Osteoblast (primary cell): Measurements from ENCODE around the gene TTLL5. TPM values are rescaled to one million over a fixed set of nuclear protein-coding genes. Genes with fewer than 3 reads are reported as not detected.
"Not testable (repeated sequence)": the region's sequence is repeated elsewhere in the genome, so short reads cannot be mapped to it uniquely, and the experiment has no call there.

Experiments
- DNase-seq: peaks from one replicate; pipeline ENCODE4 v3.0.0; 2011; ENCODE audit warnings: low spot score, mixed read lengths; ENCODE audit not compliant: insufficient read length; ENCODE audit errors: missing footprints
- H2AFZ ChIP-seq: 2 replicates; pipeline ENCODE4 v1.6.0; 2011; ENCODE audit warnings: mild to moderate bottlenecking, low read length
- H3K27ac ChIP-seq: 2 replicates; pipeline ENCODE4 v1.5.1; 2011; ENCODE audit warnings: mild to moderate bottlenecking, low read depth, low read length, moderate library complexity
- H3K27me3 ChIP-seq: 2 replicates; pipeline ENCODE4 v1.6.0; 2012; ENCODE audit warnings: mild to moderate bottlenecking, control low read depth, inconsistent platforms, low read length, moderate library complexity; ENCODE audit not compliant: insufficient read depth
- H3K36me3 ChIP-seq: 2 replicates; pipeline ENCODE4 v1.5.1; 2011; ENCODE audit warnings: mild to moderate bottlenecking, low read length, control low read depth, moderate library complexity; ENCODE audit not compliant: insufficient read depth
- H3K4me1 ChIP-seq: 2 replicates; pipeline ENCODE4 v1.5.1; 2011; ENCODE audit warnings: mild to moderate bottlenecking, low read length, control low read depth, moderate library complexity; ENCODE audit not compliant: insufficient read depth
- H3K4me2 ChIP-seq: 2 replicates; pipeline ENCODE4 v1.6.0; 2011; ENCODE audit warnings: mild to moderate bottlenecking, low read length; ENCODE audit not compliant: insufficient read depth
- H3K4me3 ChIP-seq: fragments of 200-600 bp; sonication (generic); 3 replicates; pipeline ENCODE4 v1.5.1; 2012; ENCODE audit warnings: mild to moderate bottlenecking, low read length, inconsistent platforms; ENCODE audit not compliant: insufficient read depth
- H3K79me2 ChIP-seq: 2 replicates; pipeline ENCODE4 v1.6.0; 2012; ENCODE audit warnings: mild to moderate bottlenecking, low read length, control low read depth, inconsistent platforms; ENCODE audit not compliant: insufficient read depth
- H3K9me3 ChIP-seq: 2 replicates; pipeline ENCODE4 v1.5.1; 2011; ENCODE audit warnings: low read depth, low read length, control low read depth
- H4K20me1 ChIP-seq: 2 replicates; pipeline ENCODE4 v1.6.0; 2012; ENCODE audit warnings: mild to moderate bottlenecking, low read length, control low read depth; ENCODE audit not compliant: insufficient read depth
- total RNA-seq: library from RNA; depleted of rRNA; stranded (reverse); fragments of >200 nt; gene quantifications from 2 replicates; pipeline ENCODE4 v1.2.3, GENCODE V29; 2012
- TF ChIP-seq, protein P1 (sequence below): IDR thresholded peaks from 2 replicates; pipeline ENCODE4 v1.5.1; 2011; ENCODE audit warnings: mild to moderate bottlenecking, low read depth, low read length, moderate library complexity; ENCODE audit errors: extremely low read depth

Gene TTLL5
- total RNA-seq, 1 donor: 30.4 TPM

DNA sequence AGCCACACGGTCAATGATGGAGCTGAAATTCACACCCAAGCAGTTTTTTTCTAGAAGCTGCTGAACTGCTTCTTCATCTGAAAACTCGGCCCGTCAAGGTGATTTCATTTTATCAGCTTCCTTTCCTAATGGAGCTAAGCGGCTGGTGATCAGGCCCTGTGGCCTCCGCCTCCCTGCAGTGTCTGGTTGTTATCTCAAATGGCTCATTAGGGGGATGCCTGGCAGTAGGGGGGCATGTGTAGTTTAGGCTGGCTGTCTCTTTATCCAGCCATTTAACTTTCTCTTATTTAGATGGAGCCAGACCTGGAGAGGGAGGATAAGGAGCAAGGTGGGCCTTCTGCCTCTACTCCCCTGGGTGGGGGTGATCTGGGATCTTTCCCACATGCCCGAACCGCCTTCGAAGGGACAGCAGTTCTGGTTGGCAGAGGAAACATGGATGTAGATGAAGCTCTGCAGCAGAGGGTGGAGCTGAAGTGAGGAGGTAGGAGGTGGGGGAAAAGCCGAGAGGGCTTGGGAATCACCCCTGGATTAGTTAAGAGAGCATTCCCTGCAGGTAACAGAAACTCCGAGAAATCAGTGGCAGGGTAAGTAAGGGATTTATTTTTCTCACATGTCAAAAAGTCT is 256.4 kb downstream of the TTLL5 start:
- Histone ChIP-seq H3K79me2 (no peaks in the 10 kb centered on the region), H3K36me3 (no peaks in the 10 kb centered on the region), H3K27me3 (no peaks in the 10 kb centered on the region), H3K27ac (no peak overlapping the region), H3K4me1 (no peaks in the 10 kb centered on the region), H3K4me2 (no peak overlapping the region), H3K4me3 (no peak overlapping the region), H3K9me3 (no peaks in the 10 kb centered on the region), H2AFZ (no peak overlapping the region), H4K20me1 (no peaks in the 10 kb centered on the region)
- TF ChIP-seq, protein P1, sequence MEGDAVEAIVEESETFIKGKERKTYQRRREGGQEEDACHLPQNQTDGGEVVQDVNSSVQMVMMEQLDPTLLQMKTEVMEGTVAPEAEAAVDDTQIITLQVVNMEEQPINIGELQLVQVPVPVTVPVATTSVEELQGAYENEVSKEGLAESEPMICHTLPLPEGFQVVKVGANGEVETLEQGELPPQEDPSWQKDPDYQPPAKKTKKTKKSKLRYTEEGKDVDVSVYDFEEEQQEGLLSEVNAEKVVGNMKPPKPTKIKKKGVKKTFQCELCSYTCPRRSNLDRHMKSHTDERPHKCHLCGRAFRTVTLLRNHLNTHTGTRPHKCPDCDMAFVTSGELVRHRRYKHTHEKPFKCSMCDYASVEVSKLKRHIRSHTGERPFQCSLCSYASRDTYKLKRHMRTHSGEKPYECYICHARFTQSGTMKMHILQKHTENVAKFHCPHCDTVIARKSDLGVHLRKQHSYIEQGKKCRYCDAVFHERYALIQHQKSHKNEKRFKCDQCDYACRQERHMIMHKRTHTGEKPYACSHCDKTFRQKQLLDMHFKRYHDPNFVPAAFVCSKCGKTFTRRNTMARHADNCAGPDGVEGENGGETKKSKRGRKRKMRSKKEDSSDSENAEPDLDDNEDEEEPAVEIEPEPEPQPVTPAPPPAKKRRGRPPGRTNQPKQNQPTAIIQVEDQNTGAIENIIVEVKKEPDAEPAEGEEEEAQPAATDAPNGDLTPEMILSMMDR: no peak
- DNase-seq: no peak

DNA sequence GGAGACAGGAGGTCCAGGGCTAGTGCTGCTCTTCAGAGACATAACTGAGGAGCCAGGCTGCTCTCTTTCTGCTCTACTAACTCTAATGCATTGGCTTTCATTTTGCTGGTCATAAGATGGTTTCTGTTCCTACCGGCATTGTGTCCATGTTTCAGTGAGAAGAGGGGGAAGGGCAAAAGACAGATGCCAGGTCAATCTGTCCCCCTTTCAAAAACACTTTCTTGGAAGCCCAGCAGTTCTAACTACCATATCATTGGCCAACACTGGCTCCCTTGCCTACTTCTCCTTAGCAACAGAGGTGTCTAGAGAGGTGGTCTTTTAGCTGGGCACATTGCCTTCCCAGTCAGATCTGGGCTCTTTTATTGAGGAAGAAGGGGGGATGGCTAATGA is 256.9 kb downstream of the TTLL5 start:
- Histone ChIP-seq H3K4me1 (no peaks in the 10 kb centered on the region), H2AFZ (no peak overlapping the region), H4K20me1 (no peaks in the 10 kb centered on the region), H3K4me2 (no peak overlapping the region), H3K27ac (no peak overlapping the region), H3K36me3 (no peaks in the 10 kb centered on the region), H3K79me2 (no peaks in the 10 kb centered on the region), H3K27me3 (no peaks in the 10 kb centered on the region), H3K4me3 (no peak overlapping the region), H3K9me3 (no peaks in the 10 kb centered on the region)
- TF ChIP-seq, protein P1: no peak
- DNase-seq: no peak

DNA sequence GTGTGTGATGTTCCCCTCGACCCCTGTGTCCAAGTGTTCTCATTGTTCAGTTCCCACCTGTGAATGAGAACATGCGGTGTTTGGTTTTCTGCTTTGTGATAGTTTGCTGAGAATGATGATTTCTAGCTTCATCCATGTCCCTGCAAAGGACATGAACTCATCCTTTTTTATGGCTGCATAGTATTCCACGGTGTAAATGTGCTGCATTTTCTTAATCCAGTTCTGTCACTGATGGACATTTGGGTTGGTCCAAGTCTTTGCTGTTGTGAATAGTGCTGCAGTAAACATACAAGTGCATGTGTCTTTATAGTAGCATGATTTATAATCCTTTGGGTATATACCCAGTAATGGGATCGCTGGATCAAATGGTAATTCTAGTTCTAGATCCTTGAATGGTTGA is 259.4 kb downstream of the TTLL5 start:
- H3K4me1 ChIP-seq, H4K20me1 ChIP-seq, H3K36me3 ChIP-seq, DNase-seq, H3K79me2 ChIP-seq, H3K27ac ChIP-seq, H3K9me3 ChIP-seq, H3K4me3 ChIP-seq, H3K27me3 ChIP-seq, H3K4me2 ChIP-seq, H2AFZ ChIP-seq: not testable (repeated sequence)

DNA sequence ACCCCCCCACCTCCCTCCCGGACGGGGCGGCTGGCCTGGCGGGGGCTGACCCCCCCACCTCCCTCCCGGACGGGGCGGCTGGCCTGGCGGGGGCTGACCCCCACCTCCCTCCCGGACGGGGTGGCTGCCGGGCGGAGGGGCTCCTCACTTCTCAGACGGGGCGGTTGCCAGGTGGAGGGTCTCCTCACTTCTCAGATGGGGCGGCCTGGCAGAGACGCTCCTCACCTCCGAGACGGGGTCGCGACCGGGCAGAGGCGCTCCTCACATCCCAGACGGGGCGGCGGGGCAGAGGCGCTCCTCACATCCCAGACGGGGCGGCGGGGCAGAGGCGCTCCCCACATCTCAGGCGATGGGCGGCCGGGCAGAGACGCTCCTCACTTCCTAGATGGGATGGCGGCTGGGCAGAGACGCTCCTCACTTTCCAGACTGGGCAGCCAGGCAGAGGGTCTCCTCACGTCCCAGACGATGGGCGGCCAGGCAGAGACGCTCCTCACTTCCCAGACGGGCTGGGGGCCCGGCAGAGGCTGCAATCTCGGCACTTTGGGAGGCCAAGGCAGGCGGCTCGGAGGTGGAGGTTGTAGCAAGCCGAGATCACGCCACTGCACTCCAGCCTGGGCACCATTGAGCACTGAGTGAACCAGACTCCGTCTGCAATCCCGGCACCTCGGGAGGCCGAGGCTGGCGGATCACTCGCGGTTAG is 264.2 kb downstream of the TTLL5 start:
- not testable (repeated sequence) for H3K36me3 ChIP-seq, H3K27me3 ChIP-seq, H3K4me2 ChIP-seq, H3K9me3 ChIP-seq, H4K20me1 ChIP-seq, H2AFZ ChIP-seq, H3K4me3 ChIP-seq, H3K4me1 ChIP-seq, H3K79me2 ChIP-seq, DNase-seq, H3K27ac ChIP-seq

DNA sequence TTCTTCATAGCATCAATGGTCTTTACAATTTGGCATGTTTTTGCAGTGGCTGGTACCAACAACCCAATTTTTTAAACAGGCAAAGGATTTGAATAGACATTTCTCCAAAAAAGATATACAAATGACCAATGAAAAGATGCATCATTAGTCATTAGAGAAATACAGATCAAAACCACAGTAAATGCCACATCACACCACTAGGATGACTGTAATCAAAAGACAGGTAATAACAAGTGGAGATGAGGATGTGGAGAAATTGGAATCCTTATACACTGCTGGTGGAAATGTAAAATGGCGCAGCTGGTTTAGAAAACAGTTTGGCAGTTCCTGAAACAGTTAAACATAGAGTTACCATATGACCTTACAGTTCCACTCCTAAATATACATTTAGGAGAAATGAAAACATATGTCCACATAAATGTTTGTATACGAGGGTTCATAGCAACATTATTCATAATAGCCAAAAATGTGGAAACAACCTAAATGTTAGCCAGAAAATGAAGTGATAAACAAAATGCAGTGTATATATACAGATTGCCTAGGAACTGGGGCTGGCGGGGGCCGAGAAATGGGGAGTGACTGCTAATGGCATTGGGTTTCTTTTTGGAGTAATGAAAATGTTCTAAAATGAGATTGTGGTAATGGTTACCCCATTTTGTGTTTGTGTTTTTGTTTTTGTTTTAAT is 265.5 kb downstream of the TTLL5 start:
- H3K4me3 ChIP-seq: no peak overlapping the region
- H3K27me3 ChIP-seq: no peaks in the 10 kb centered on the region
- H3K4me2 ChIP-seq: no peak overlapping the region
- no peaks in the 10 kb centered on the region for H3K36me3 ChIP-seq
- no peaks in the 10 kb centered on the region for H3K9me3 ChIP-seq
- DNase-seq: no peak
- H4K20me1 ChIP-seq: no peaks in the 10 kb centered on the region
- no peaks in the 10 kb centered on the region for H3K79me2 ChIP-seq
- H2AFZ ChIP-seq: no peak overlapping the region
- TF ChIP-seq, protein P1: no peak
- no peaks in the 10 kb centered on the region for H3K4me1 ChIP-seq
- H3K27ac ChIP-seq: no peak overlapping the region
